Muscle of back (tissue), 11 donors: Measurements from ENCODE around the gene RAB3D. TPM values are rescaled to one million over a fixed set of nuclear protein-coding genes. Genes with fewer than 3 reads are reported as not detected.
"Not testable (repeated sequence)": the region's sequence is repeated elsewhere in the genome, so short reads cannot be mapped to it uniquely, and the experiment has no call there.

Source experiments
- DNase-seq, 3 donors: peaks; one replicate each; pipeline versions ENCODE4 v3.0.0 to v3.0.0-alpha.2; 2013
- polyA plus RNA-seq, 10 donors: library from polyadenylated mRNA; unstranded; fragments of 120-200 nt; gene quantifications; one replicate each; pipeline ENCODE4 v1.2.1, GENCODE V29; 2013; ENCODE audit not compliant: insufficient read length in 10 of 10

Gene RAB3D
- polyA plus RNA-seq, 10 donors = 5.2 to 12.5 (median 6.2) TPM

GRCh38 chr19:11345122-11345803 is 5.8 kb upstream of the RAB3D start:
- DNase-seq = no peak

DNA sequence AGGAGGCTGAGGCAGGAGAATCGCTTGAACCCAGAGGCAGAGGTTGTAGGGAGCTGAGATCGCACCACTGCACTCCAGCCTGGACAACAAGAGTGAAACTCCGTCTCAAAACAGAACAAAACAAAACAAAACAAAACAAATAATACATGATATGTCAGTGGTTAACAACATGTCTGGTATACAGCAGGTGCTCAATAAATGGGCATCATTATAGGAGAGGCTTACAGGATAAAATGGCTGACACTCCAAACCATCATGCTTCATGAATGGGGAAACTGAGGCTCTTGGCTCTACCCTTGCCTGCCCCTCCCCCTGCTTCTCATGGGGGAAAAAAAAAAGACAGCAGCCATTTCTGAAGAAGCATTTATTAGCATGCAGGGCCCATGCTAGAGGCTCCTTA is 3.0 kb upstream of the RAB3D start:
- DNase-seq = no peak

GRCh38 chr19:11340099-11340467 is 626 bp upstream of the RAB3D start:
- DNase-seq = not testable (repeated sequence)

DNA sequence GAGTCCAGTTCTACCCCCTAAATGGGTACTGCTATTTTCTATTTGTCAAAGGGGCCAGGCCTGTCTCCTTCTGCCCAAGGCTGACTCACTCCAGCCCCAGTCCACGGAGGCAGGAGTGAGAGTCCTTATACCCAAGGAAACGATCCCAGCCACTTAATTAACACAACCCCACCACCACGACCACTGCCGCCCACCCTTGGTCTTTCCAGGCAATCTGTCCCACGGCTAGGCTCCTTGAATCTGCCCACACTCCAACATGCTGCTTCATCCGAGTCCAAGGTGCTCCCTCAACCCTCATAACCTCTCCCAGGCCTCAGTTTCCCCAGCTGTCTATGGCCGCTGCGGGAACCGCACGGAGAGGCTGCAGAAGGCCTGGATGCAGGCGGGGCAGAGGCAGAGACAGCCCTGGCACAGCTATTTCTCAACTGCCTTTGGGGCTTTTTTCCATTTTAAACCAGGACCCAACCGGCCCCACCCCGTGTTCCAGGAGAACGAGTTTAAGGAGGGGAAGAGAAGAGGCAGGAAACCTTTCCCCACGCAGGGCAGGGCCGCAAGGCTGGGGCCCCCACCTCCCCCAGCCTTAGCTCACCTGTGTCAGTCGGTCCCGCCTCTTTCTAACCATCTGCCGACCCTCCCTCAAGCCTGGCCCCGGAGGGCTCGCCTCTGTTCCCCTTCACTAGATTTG is 746 bp downstream of the RAB3D start:
- DNase-seq = no peak

- DNase-seq = no peak
Measured at GRCh38 chr19:11338121-11338520, 1.3 kb downstream of the RAB3D start.

GRCh38 chr19:11337080-11337479 is 2.4 kb downstream of the RAB3D start:
- no peak for DNase-seq

GRCh38 chr19:11335449-11336146 is 3.9 kb downstream of the RAB3D start:
- DNase-seq = no peak

DNA sequence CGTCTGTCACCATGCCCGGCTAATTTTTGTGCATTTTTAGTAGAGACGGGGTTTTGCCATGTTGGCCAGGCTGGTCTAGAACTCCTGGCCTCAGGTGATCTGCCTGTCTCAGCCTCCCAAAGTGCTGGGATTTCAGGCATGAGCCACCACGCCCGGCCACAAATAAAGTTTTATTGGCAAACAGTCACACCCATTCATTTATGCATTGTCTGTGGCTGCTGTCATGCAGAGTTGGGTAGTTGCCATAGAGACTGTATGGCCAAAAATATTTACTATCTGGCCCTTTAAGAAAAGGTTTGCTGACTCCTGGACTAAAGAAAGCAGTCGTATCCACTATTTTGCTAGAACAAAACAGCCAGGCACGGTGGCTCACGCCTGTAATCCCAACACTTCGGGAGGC is 5.6 kb downstream of the RAB3D start:
- DNase-seq = not testable (repeated sequence)

DNA sequence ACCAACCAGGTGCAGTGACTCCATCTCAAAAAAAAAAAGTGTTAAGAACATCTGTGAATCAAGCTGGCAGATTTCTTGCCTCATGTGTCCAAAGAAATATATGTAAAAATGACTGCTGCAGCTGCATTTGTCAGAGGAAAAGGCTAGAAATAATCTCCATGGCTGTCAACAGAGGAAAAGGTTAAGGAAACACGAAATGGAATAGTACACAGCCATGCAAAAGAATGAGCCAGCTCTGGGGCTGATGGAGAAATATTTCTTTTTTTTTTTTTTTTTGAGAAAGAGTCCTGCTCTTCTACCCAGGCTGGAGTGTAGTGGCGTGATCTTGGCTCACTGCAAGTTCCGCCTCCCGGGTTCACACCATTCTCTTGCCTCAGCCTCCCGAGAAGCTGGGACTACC is 6.6 kb downstream of the RAB3D start:
- no peak for DNase-seq

GRCh38 chr19:11331502-11331901 is 8.0 kb downstream of the RAB3D start:
- no peak for DNase-seq

DNA sequence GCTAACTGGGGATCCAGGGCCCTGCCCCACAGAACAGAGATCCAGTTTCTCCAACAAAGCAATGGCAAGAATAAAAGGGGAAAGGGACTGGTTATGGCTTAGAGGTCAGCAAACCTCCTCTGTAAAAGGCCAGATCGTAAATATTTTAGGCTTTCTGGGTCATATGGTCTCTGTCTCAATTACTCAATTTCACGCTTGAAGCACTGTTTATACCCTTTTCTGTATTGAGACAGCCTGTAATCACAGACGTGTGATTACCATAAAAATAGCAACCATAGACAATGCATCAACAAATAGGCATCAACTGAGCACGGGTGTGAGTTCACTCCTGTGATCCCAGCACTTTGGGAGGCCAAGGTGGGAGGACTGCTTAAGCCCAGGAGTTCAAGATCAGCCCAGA is 9.3 kb downstream of the RAB3D start:
- no peak for DNase-seq

DNA sequence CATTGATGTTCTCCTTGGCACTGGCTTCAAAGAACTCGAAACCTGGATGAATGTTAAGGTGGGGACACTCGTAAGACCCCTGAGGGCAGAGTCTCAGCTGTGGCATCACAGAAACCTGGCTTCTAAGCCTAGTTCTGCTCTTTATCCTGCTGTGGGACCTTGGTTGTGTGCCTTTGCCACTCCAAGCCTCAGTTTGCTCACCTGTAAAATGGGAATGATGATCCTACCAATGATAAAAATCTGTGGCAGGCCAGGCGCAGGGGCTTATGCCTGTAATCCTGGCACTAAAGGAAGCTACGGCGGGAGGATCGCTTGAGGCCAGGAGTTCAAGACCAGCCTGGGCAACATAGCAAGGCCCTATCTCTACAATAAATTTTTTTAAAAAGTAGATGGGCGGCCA is 13.9 kb downstream of the RAB3D start:
- DNase-seq = no peak

DNA sequence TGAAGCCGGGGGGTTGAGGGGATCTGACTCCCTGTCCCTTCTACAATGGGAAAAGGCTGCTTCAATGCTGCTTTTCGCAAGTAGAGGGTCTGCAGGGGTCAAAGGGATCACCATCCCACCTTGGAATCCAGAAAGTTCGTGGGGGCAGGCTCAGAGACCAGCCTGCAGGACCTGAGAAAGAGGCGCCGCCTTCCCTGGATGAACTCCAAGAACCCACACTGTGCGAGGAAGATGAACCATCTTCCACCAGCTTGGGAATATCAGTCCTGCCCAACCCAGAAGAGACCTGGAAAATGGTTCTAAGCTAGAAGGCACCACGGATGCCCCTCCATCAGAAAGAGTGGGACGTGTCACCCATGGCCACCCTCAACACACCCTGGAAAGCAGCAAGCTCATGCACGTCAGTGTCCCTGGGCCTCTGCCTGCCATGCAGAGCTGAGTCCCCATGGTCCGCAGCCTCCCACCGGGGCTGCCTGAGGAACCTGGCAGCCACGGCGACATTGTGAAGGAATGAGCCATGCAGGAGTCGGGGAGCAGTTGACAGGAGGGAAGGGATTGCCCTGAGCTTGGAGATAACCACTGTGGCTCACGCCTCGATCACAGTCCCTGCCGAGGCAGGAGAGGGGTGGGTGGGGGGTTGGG is 14.6 kb downstream of the RAB3D start:
- DNase-seq = no peak

- peak; percentile 70 to 83 (median 79) for DNase-seq
Measured at GRCh38 chr19:11324079-11324661, 15.3 kb downstream of the RAB3D start.

- DNase-seq = no peak
Measured at GRCh38 chr19:11323601-11324078, 15.8 kb downstream of the RAB3D start.

DNA sequence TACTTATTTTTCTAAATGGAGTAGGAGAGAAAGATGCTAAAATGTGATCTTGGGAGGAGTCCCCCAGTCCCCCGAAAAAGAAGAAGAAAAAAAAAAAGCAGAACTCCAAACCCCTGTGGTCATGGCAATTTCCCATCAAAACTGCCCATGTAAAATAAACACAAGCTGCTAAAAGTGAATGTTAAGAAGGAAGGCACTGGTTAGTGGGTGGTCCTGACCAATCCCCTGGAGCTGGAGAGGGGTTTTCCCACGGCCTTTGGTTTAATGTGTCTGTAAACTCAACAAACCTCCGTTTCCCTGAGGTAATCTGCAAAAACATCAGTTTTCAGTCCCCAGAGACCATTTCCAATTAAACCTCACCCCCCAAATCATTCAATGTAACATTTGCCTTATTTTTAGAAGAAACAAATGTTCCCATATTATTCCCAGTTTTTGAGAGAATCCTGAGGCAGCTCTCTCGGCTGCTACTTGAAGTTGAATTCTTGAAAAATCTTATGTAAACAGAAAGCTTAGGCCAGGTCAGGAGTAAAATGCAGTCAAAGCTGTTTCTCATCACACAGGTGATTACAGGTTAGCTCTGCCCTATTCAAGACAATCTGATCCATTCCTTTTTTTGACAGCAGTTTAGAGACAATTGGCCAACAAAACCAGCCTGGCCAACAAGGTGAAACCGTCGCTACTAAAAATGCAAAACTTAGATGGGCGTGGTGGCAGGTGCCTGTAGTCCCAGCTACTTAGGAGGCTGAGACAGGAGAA is 17.0 kb downstream of the RAB3D start:
- DNase-seq = no peak

GRCh38 chr19:11321191-11322126 is 18.0 kb downstream of the RAB3D start:
- DNase-seq = no peak

- DNase-seq = not testable (repeated sequence)
Measured at GRCh38 chr19:11320278-11320995, 19.0 kb downstream of the RAB3D start.

DNA sequence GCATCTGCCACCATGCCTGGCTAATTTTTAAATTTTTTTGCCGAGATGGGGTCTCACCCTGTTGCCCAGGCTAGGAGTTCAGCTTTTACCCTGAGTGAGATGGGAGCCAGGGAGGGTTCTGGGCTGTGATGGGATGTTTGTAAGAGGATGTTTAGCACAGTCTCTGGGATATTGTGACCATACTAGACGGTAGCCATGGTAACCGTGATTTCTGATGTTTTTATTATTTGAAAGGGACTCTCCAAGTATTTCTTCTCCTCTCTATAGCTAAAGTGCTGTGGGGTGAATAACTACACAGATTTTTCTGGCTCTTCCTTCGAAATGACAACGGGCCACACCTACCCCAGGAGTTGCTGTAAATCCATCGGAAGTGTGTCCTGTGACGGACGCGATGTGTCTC is 33.1 kb downstream of the RAB3D start:
- no peak for DNase-seq
